HepG2 (cell line): ENCODE measurements around the gene IL17RC. TPM values are rescaled to one million over a fixed set of nuclear protein-coding genes. Genes with fewer than 3 reads are reported as not detected.
A peak's percentile ranks its signal among the peaks of the same experiment; 100 is the strongest.

ENCODE experiments used
- KLF13 ChIP-seq: sonication (generic); formaldehyde crosslinking; IDR thresholded peaks from 2 replicates; pipeline ENCODE4 v1.4.0; 2020; ENCODE audit warnings: mild to moderate bottlenecking, missing genetic modification reagents
- SAFB2 ChIP-seq: sonication (generic); formaldehyde crosslinking; IDR thresholded peaks from 2 replicates; pipeline ENCODE4 v1.5.1; 2020; ENCODE audit warnings: missing genetic modification reagents, low read depth, mild to moderate bottlenecking, borderline replicate concordance
- SOX13 ChIP-seq, 3 experiments: fragments of 450-650 bp in 1 of 3; sonication (generic) in 1 of 3; formaldehyde crosslinking in 1 of 3; IDR thresholded peaks in 2 of 3; conservative IDR thresholded peaks in 1 of 3; 2 replicates each; pipeline versions ENCODE4 v1.5.0 to v1.6.1; 2016 to 2020; ENCODE audit warnings: antibody characterized with exemption in 1 of 3, mild to moderate bottlenecking in 1 of 3, missing compliant biosample characterization in 1 of 3, missing genetic modification reagents in 1 of 3, moderate library complexity in 1 of 3
- ZNF225 ChIP-seq: sonication (generic); formaldehyde crosslinking; IDR thresholded peaks from 2 replicates; pipeline ENCODE4 v1.4.0; 2020; ENCODE audit warnings: mild to moderate bottlenecking, missing genetic modification reagents
- ZNF230 ChIP-seq: sonication (generic); formaldehyde crosslinking; IDR thresholded peaks from 2 replicates; pipeline ENCODE4 v1.4.0; 2020; ENCODE audit warnings: mild to moderate bottlenecking, missing genetic modification reagents
- ZNF703 ChIP-seq: sonication (generic); formaldehyde crosslinking; IDR thresholded peaks from 2 replicates; pipeline ENCODE4 v1.5.1; 2020; ENCODE audit warnings: missing genetic modification reagents, mild to moderate bottlenecking, moderate library complexity, borderline replicate concordance
- polyA plus RNA-seq, 8 experiments: library from polyadenylated mRNA; depleted of rRNA in 3 of 8; stranded (reverse) in 7 of 8; unstranded in 1 of 8; fragments of >200 nt; fragmentation: Illumina TruSeq in 4 of 8; extraction: Trizol in 4 of 8; gene quantifications; 2 replicates each; pipeline versions ENCODE4 v1.2.1 to v1.2.3, GENCODE V29; 2011 to 2016; ENCODE audit warnings: low read depth in 4 of 8, missing spikeins in 1 of 8, mixed read lengths in 1 of 8; ENCODE audit not compliant: insufficient read depth in 1 of 8
- total RNA-seq, 5 experiments: library from RNA; depleted of rRNA; stranded (reverse); fragments of >200 nt; fragmentation: Illumina TruSeq; extraction: Trizol; gene quantifications; 2 replicates each; pipeline ENCODE4 v1.2.3, GENCODE V29; 2016; ENCODE audit warnings: low read depth in 1 of 5
- TF ChIP-seq, protein P1 (sequence below), 2 experiments: fragments of 450-650 bp in 1 of 2; sonication (generic) in 1 of 2; formaldehyde crosslinking in 1 of 2; IDR thresholded peaks; 2 replicates each; pipeline versions ENCODE4 v1.6.1 to v1.8.0; 2016 to 2022; ENCODE audit warnings: antibody characterized with exemption in 1 of 2, mild to moderate bottlenecking in 1 of 2, missing genetic modification reagents in 1 of 2
- TF ChIP-seq, protein P2 (sequence below): sonication (generic); formaldehyde crosslinking; IDR thresholded peaks from 2 replicates; pipeline ENCODE4 v1.4.0; 2020; ENCODE audit warnings: missing genetic modification reagents
- TF ChIP-seq, protein P3 (sequence below): sonication (generic); formaldehyde crosslinking; conservative IDR thresholded peaks from 2 replicates; pipeline ENCODE4 v1.4.0; 2020; ENCODE audit warnings: missing genetic modification reagents
- TF ChIP-seq, protein P4 (sequence below): sonication (generic); formaldehyde crosslinking; IDR thresholded peaks from 2 replicates; pipeline ENCODE4 v1.4.0; 2020; ENCODE audit warnings: missing genetic modification reagents, borderline replicate concordance

Gene IL17RC
- total and polyA plus RNA-seq, 2 of the 13 experiments (the other 11 are each of a cell fraction or from before 2014, with no cell fraction given): 20.7 to 24.0 TPM

DNA sequence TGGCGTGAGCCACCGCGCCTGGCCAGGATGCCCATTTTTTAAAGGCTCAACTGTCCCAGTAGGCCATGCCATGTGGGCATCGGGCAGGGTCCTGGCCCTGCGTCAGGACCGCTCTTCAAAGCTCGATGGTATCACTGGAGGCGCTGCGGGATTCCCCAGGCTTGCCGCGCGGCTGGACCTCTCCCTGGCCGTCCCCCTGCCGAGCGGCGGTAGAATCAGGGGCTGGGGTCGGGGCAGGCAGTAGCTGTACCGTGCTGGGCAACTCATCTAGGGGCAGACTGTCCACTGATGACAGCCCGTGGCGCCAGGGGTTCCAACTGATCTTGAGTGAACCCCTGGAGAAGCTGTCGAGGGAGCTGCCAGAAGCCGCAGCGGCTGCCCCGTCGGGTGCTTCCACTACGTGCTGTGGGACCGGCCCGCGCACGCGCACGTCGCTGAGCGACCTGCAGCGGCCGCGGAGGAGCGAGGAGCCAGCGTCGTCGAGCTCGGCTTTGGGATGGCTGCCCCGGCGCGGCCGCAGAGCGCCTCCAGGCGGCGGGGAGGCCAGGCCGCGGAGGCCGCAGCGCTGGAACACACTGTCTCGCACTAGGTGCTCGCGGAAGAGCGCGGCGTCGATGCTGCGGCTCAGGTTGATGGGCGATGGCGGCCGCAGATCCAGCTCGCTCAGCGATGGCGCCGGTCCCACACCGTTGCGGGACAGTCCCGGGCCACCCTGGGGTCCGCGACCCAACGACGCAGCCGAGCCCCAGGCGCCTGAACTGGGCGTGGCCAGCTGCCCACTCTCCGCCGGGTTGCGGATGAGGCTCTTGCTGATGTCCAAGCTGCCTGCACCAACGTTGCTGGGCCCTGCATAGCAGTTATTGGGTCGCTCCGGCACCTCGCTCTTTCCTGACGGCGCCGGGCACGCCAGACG is 29.5 kb downstream of the IL17RC start (continued):
- TF ChIP-seq KLF13 (CRISPR knock-in tag) (no peak), SOX13 (IDR thresholded peaks at IDR 0.05) (no peak), SOX13 (CRISPR knock-in tag; conservative IDR thresholded peaks at IDR 0.05 in 1 of 2, IDR thresholded peaks at IDR 0.05 in 1 of 2) (no peak; a peak in 1 of 4 replicates), SAFB2 (CRISPR knock-in tag) (no peak), ZNF230 (CRISPR knock-in tag) (no peak; the same call in 1 of the 2 replicates), ZNF703 (no peak; the same call in 1 of the 2 replicates), ZNF225 (CRISPR knock-in tag) (0 out of 2 replicates have a peak, but pooled peaks have one; percentile 19)
- TF ChIP-seq, protein P1, sequence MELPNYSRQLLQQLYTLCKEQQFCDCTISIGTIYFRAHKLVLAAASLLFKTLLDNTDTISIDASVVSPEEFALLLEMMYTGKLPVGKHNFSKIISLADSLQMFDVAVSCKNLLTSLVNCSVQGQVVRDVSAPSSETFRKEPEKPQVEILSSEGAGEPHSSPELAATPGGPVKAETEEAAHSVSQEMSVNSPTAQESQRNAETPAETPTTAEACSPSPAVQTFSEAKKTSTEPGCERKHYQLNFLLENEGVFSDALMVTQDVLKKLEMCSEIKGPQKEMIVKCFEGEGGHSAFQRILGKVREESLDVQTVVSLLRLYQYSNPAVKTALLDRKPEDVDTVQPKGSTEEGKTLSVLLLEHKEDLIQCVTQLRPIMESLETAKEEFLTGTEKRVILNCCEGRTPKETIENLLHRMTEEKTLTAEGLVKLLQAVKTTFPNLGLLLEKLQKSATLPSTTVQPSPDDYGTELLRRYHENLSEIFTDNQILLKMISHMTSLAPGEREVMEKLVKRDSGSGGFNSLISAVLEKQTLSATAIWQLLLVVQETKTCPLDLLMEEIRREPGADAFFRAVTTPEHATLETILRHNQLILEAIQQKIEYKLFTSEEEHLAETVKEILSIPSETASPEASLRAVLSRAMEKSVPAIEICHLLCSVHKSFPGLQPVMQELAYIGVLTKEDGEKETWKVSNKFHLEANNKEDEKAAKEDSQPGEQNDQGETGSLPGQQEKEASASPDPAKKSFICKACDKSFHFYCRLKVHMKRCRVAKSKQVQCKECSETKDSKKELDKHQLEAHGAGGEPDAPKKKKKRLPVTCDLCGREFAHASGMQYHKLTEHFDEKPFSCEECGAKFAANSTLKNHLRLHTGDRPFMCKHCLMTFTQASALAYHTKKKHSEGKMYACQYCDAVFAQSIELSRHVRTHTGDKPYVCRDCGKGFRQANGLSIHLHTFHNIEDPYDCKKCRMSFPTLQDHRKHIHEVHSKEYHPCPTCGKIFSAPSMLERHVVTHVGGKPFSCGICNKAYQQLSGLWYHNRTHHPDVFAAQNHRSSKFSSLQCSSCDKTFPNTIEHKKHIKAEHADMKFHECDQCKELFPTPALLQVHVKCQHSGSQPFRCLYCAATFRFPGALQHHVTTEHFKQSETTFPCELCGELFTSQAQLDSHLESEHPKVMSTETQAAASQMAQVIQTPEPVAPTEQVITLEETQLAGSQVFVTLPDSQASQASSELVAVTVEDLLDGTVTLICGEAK (IDR thresholded peaks at IDR 0.05): no peak
- TF ChIP-seq, protein P1 (CRISPR knock-in tag; IDR thresholded peaks at IDR 0.05): peak; percentile 7; the same call in 1 of the 2 replicates
- TF ChIP-seq, protein P2, sequence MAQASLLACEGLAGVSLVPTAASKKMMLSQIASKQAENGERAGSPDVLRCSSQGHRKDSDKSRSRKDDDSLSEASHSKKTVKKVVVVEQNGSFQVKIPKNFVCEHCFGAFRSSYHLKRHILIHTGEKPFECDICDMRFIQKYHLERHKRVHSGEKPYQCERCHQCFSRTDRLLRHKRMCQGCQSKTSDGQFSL: no peak
- TF ChIP-seq, protein P3, sequence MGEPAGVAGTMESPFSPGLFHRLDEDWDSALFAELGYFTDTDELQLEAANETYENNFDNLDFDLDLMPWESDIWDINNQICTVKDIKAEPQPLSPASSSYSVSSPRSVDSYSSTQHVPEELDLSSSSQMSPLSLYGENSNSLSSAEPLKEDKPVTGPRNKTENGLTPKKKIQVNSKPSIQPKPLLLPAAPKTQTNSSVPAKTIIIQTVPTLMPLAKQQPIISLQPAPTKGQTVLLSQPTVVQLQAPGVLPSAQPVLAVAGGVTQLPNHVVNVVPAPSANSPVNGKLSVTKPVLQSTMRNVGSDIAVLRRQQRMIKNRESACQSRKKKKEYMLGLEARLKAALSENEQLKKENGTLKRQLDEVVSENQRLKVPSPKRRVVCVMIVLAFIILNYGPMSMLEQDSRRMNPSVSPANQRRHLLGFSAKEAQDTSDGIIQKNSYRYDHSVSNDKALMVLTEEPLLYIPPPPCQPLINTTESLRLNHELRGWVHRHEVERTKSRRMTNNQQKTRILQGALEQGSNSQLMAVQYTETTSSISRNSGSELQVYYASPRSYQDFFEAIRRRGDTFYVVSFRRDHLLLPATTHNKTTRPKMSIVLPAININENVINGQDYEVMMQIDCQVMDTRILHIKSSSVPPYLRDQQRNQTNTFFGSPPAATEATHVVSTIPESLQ (CRISPR knock-in tag): no peak
- TF ChIP-seq, protein P4, sequence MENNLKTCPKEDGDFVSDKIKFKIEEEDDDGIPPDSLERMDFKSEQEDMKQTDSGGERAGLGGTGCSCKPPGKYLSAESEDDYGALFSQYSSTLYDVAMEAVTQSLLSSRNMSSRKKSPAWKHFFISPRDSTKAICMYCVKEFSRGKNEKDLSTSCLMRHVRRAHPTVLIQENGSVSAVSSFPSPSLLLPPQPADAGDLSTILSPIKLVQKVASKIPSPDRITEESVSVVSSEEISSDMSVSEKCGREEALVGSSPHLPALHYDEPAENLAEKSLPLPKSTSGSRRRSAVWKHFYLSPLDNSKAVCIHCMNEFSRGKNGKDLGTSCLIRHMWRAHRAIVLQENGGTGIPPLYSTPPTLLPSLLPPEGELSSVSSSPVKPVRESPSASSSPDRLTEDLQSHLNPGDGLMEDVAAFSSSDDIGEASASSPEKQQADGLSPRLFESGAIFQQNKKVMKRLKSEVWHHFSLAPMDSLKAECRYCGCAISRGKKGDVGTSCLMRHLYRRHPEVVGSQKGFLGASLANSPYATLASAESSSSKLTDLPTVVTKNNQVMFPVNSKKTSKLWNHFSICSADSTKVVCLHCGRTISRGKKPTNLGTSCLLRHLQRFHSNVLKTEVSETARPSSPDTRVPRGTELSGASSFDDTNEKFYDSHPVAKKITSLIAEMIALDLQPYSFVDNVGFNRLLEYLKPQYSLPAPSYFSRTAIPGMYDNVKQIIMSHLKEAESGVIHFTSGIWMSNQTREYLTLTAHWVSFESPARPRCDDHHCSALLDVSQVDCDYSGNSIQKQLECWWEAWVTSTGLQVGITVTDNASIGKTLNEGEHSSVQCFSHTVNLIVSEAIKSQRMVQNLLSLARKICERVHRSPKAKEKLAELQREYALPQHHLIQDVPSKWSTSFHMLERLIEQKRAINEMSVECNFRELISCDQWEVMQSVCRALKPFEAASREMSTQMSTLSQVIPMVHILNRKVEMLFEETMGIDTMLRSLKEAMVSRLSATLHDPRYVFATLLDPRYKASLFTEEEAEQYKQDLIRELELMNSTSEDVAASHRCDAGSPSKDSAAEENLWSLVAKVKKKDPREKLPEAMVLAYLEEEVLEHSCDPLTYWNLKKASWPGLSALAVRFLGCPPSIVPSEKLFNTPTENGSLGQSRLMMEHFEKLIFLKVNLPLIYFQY (CRISPR knock-in tag): no peak; the same call in 1 of the 2 replicates
